Measurements from ENCODE around the gene KLK12. TPM values are rescaled to one million over a fixed set of nuclear protein-coding genes. Genes with fewer than 3 reads are reported as not detected.

KLK12 gene
- total and polyA plus RNA-seq, 10 donors, result 0.16 TPM; not detected in 9

GRCh38 chr19:51024924-51025323 is 9.9 kb downstream of the KLK12 start:
- intact Hi-C loops (cut with DNase I; ENCODE audit: low total_unique reads), result no loop called here
- Histone ChIP-seq H3K27me3 (replicated peaks in 1 of 7) (peaks cover 0 to 98% (median 25%) of the 10 kb centered on the region in 7 donors), H3K27ac (no peak overlapping the region), H3K4me3 (no peak overlapping the region), H3K9me3 (no peaks in the 10 kb centered on the region), H3K36me3 (no peaks in the 10 kb centered on the region), H3K4me1 (peaks cover 0 to 12% (median 3%) of the 10 kb centered on the region in 6 donors)
- WGBS, 5 donors, result 51 to 71% (median 63%) methylated on average over 5 of the region's 5 CpGs
- no peak for TF ChIP-seq POLR2A (IDR thresholded peaks at IDR 0.05)
- no peak for TF ChIP-seq POLR2AphosphoS5 (IDR thresholded peaks at IDR 0.05)
- TF ChIP-seq CTCF (IDR thresholded peaks at IDR 0.05 in 8 of 11, conservative IDR thresholded peaks at IDR 0.05 in 3 of 11), result no peak
- no peak for DNase-seq

- no peak for DNase-seq
- intact Hi-C loops (cut with DNase I; ENCODE audit: low total_unique reads), result no loop called here
- Histone ChIP-seq H3K9me3 (no peaks in the 10 kb centered on the region), H3K27ac (no peak overlapping the region), H3K36me3 (no peaks in the 10 kb centered on the region), H3K4me1 (peaks cover 6 to 21% (median 12%) of the 10 kb centered on the region in 6 donors), H3K27me3 (replicated peaks in 1 of 7) (peaks cover 4 to 98% (median 34%) of the 10 kb centered on the region in 7 donors), H3K4me3 (no peak overlapping the region)
- WGBS, 5 donors, result 59 to 77% (median 73%) methylated on average over 10 to 11 of the region's 11 CpGs
- TF ChIP-seq POLR2A (IDR thresholded peaks at IDR 0.05) (no peak), POLR2AphosphoS5 (IDR thresholded peaks at IDR 0.05) (no peak), CTCF (IDR thresholded peaks at IDR 0.05 in 8 of 11, conservative IDR thresholded peaks at IDR 0.05 in 3 of 11) (no peak)
Measured at GRCh38 chr19:51023946-51024345, 10.9 kb downstream of the KLK12 start.

- DNase-seq, result no peak
- H3K27ac ChIP-seq, result no peak overlapping the region
- peaks cover 10 to 32% (median 22%) of the 10 kb centered on the region in 6 donors for H3K4me1 ChIP-seq
- peaks cover 4 to 100% (median 48%) of the 10 kb centered on the region in 7 donors for H3K27me3 ChIP-seq (replicated peaks in 1 of 7)
- WGBS, 5 donors, result 63 to 71% (median 64%) methylated on average over 14 of the region's 14 CpGs
- no peak overlapping the region for H3K4me3 ChIP-seq
- TF ChIP-seq POLR2AphosphoS5 (IDR thresholded peaks at IDR 0.05) (no peak), POLR2A (IDR thresholded peaks at IDR 0.05) (no peak), CTCF (IDR thresholded peaks at IDR 0.05 in 8 of 11, conservative IDR thresholded peaks at IDR 0.05 in 3 of 11) (no peak)
- no peaks in the 10 kb centered on the region for H3K36me3 ChIP-seq
- intact Hi-C loops (cut with DNase I; ENCODE audit: low total_unique reads), result no loop called here
- no peaks in the 10 kb centered on the region for H3K9me3 ChIP-seq
Measured at GRCh38 chr19:51022526-51022925, 12.3 kb downstream of the KLK12 start.

GRCh38 chr19:51020988-51021651 is 13.7 kb downstream of the KLK12 start:
- no peak for DNase-seq
- Histone ChIP-seq H3K4me1 (peaks cover 10 to 42% (median 29%) of the 10 kb centered on the region in 6 donors), H3K4me3 (no peak overlapping the region), H3K27me3 (replicated peaks in 1 of 7) (peaks cover 4 to 100% (median 53%) of the 10 kb centered on the region in 7 donors), H3K36me3 (no peaks in the 10 kb centered on the region), H3K27ac (no peak overlapping the region), H3K9me3 (no peaks in the 10 kb centered on the region)
- WGBS, 5 donors, result 37 to 45% (median 44%) methylated on average over 7 of the region's 7 CpGs
- TF ChIP-seq POLR2AphosphoS5 (IDR thresholded peaks at IDR 0.05), result no peak
- TF ChIP-seq CTCF (IDR thresholded peaks at IDR 0.05 in 8 of 11, conservative IDR thresholded peaks at IDR 0.05 in 3 of 11), result peak in 7 of 11 experiments; percentile 29 to 64 (median 54)
- TF ChIP-seq POLR2A (IDR thresholded peaks at IDR 0.05), result no peak
- intact Hi-C loops (cut with DNase I; ENCODE audit: low total_unique reads), result no loop called here
